GM23338 (cell line): ENCODE data around the gene GMPR. TPM values are rescaled to one million over a fixed set of nuclear protein-coding genes. Genes with fewer than 3 reads are reported as not detected.

Source experiments
- ATAC-seq: fragments of 200-7000 bp; cut with Tn5 transposase; 3 replicates; pipeline ENCODE4 v1.9.1; 2020
- DNase-seq: peaks from one replicate; pipeline ENCODE4 v3.0.0-alpha.2; 2015; ENCODE audit warnings: low spot score
- H2AFZ ChIP-seq: fragments of 200-600 bp; sonication (generic); 2 replicates; pipeline ENCODE4 v1.8.0; 2016; ENCODE audit warnings: antibody characterized with exemption, mild to moderate bottlenecking, moderate library complexity
- H3F3A ChIP-seq: fragments of 200-600 bp; sonication (generic); replicated peaks from 2 replicates; pipeline ENCODE4 v1.8.0; 2017; ENCODE audit warnings: antibody characterized with exemption, mixed run types, low read depth
- H3K27ac ChIP-seq: fragments of 200-600 bp; sonication (generic); 2 replicates; pipeline ENCODE4 v1.6.1; 2016; ENCODE audit warnings: low read depth
- H3K27me3 ChIP-seq: fragments of 200-600 bp; sonication (generic); 2 replicates; pipeline ENCODE4 v1.8.0; 2016; ENCODE audit warnings: mild to moderate bottlenecking, mixed run types, moderate library complexity; ENCODE audit not compliant: insufficient read depth
- H3K36me3 ChIP-seq: fragments of 200-600 bp; sonication (generic); 2 replicates; pipeline ENCODE4 v1.8.0; 2016; ENCODE audit warnings: mild to moderate bottlenecking; ENCODE audit not compliant: insufficient read depth
- H3K4me1 ChIP-seq: fragments of 200-600 bp; sonication (generic); 2 replicates; pipeline ENCODE4 v1.8.0; 2016; ENCODE audit warnings: mild to moderate bottlenecking, moderate library complexity; ENCODE audit not compliant: insufficient read depth
- H3K4me2 ChIP-seq: fragments of 200-600 bp; sonication (generic); 2 replicates; pipeline ENCODE4 v1.7.1; 2017; ENCODE audit warnings: mixed run types
- H3K4me3 ChIP-seq: fragments of 200-600 bp; sonication (generic); 2 replicates; pipeline ENCODE4 v1.6.1; 2016; ENCODE audit warnings: mixed run types
- H3K79me2 ChIP-seq: fragments of 200-600 bp; sonication (generic); replicated peaks from 2 replicates; pipeline ENCODE4 v1.8.0; 2017; ENCODE audit warnings: mild to moderate bottlenecking; ENCODE audit not compliant: insufficient read depth
- H3K9me2 ChIP-seq: fragments of 200-600 bp; sonication (generic); 2 replicates; pipeline ENCODE4 v1.8.0; 2017; ENCODE audit not compliant: insufficient read depth
- H4K20me1 ChIP-seq: fragments of 200-600 bp; sonication (generic); replicated peaks from 2 replicates; pipeline ENCODE4 v1.8.0; 2017; ENCODE audit warnings: mild to moderate bottlenecking; ENCODE audit not compliant: insufficient read depth
- H3K27ac Mint-ChIP-seq: 2 replicates; pipeline ENCODE4 v1.8.0; 2020; ENCODE audit warnings: inconsistent platforms, mild to moderate bottlenecking, moderate library complexity, mixed read lengths
- H3K27me3 Mint-ChIP-seq: 3 replicates; pipeline ENCODE4 v1.8.0; 2022; ENCODE audit warnings: low read depth, mild to moderate bottlenecking, moderate library complexity, mixed read lengths, inconsistent platforms; ENCODE audit not compliant: insufficient read depth, poor library complexity
- H3K36me3 Mint-ChIP-seq: 3 replicates; pipeline ENCODE4 v1.8.0; 2021; ENCODE audit warnings: low read depth, mild to moderate bottlenecking, inconsistent platforms, moderate library complexity, mixed read lengths
- H3K4me1 Mint-ChIP-seq: 3 replicates; pipeline ENCODE4 v1.8.0; 2020; ENCODE audit warnings: mild to moderate bottlenecking, inconsistent platforms, mixed read lengths
- H3K4me3 Mint-ChIP-seq: 3 replicates; pipeline ENCODE4 v1.8.0; 2021; ENCODE audit warnings: moderate library complexity, mild to moderate bottlenecking, inconsistent platforms, mixed read lengths
- H3K9me3 Mint-ChIP-seq: 3 replicates; pipeline ENCODE4 v1.8.0; 2020; ENCODE audit warnings: moderate library complexity, mild to moderate bottlenecking, inconsistent platforms, mixed read lengths
- NANOG ChIP-seq: IDR thresholded peaks from 2 replicates; pipeline ENCODE4 v1.6.1; 2016; ENCODE audit warnings: antibody characterized with exemption, borderline replicate concordance
- POLR2AphosphoS5 ChIP-seq: IDR thresholded peaks from 2 replicates; pipeline ENCODE4 v1.6.1; 2016; ENCODE audit warnings: antibody characterized with exemption, low read depth
- ZNF331 ChIP-seq: fragments of 250-450 bp; sonication (Bioruptor Pico); IDR thresholded peaks from 2 replicates; pipeline ENCODE4 v1.5.0; 2020; ENCODE audit warnings: low read depth, mild to moderate bottlenecking, moderate library complexity
- polyA plus RNA-seq: library from polyadenylated mRNA; unstranded; fragments of >200 nt; fragmentation: Nextera tagmentation; extraction: Ambion mirVana; gene quantifications from 2 replicates; pipeline ENCODE4 v1.2.1, GENCODE V29; 2016
- total RNA-seq: library from RNA; depleted of rRNA; stranded (reverse); fragments of >200 nt; shearing (Covaris generic); gene quantifications from 2 replicates; pipeline ENCODE4 v1.2.3, GENCODE V29; 2014
- TF ChIP-seq, protein P1 (sequence below): fragments of 250-450 bp; sonication (Bioruptor Pico); IDR thresholded peaks from 2 replicates; pipeline ENCODE4 v1.5.0; 2020; ENCODE audit warnings: mild to moderate bottlenecking, moderate library complexity
- TF ChIP-seq, protein P2 (sequence below): IDR thresholded peaks from 2 replicates; pipeline ENCODE4 v1.6.1; 2016; ENCODE audit warnings: antibody characterized with exemption

Gene GMPR
- total and polyA plus RNA-seq, 2 experiments from 2014 or later: 0.23 to 0.35 TPM

DNA sequence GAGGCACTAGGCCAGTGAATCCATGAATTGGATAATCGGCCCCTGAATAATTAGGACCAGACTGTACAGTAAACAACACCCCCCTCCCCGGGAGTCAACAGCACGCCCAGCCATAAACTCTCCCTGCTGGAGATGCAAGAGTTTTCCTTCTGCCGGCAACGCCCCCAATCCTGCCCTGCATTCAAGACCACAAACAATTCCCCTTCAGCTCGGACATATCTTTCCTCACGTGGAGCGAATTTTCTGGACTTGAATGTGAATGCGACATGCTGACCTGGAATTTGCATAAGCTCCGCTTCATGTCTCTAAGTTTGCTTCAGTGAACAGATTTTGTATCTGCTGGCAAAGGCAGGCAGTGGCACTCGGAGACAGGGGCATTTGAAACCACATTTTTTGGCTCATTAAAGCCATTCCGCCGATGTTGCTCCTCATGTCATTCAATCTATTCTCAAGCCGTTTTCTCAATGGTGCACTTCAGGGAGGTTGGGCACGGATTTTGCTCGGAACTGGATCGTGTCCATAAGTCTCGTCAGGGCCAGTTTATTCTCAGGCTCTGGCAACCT is 38.0 kb upstream of the GMPR start (continued):
- TF ChIP-seq, protein P1, sequence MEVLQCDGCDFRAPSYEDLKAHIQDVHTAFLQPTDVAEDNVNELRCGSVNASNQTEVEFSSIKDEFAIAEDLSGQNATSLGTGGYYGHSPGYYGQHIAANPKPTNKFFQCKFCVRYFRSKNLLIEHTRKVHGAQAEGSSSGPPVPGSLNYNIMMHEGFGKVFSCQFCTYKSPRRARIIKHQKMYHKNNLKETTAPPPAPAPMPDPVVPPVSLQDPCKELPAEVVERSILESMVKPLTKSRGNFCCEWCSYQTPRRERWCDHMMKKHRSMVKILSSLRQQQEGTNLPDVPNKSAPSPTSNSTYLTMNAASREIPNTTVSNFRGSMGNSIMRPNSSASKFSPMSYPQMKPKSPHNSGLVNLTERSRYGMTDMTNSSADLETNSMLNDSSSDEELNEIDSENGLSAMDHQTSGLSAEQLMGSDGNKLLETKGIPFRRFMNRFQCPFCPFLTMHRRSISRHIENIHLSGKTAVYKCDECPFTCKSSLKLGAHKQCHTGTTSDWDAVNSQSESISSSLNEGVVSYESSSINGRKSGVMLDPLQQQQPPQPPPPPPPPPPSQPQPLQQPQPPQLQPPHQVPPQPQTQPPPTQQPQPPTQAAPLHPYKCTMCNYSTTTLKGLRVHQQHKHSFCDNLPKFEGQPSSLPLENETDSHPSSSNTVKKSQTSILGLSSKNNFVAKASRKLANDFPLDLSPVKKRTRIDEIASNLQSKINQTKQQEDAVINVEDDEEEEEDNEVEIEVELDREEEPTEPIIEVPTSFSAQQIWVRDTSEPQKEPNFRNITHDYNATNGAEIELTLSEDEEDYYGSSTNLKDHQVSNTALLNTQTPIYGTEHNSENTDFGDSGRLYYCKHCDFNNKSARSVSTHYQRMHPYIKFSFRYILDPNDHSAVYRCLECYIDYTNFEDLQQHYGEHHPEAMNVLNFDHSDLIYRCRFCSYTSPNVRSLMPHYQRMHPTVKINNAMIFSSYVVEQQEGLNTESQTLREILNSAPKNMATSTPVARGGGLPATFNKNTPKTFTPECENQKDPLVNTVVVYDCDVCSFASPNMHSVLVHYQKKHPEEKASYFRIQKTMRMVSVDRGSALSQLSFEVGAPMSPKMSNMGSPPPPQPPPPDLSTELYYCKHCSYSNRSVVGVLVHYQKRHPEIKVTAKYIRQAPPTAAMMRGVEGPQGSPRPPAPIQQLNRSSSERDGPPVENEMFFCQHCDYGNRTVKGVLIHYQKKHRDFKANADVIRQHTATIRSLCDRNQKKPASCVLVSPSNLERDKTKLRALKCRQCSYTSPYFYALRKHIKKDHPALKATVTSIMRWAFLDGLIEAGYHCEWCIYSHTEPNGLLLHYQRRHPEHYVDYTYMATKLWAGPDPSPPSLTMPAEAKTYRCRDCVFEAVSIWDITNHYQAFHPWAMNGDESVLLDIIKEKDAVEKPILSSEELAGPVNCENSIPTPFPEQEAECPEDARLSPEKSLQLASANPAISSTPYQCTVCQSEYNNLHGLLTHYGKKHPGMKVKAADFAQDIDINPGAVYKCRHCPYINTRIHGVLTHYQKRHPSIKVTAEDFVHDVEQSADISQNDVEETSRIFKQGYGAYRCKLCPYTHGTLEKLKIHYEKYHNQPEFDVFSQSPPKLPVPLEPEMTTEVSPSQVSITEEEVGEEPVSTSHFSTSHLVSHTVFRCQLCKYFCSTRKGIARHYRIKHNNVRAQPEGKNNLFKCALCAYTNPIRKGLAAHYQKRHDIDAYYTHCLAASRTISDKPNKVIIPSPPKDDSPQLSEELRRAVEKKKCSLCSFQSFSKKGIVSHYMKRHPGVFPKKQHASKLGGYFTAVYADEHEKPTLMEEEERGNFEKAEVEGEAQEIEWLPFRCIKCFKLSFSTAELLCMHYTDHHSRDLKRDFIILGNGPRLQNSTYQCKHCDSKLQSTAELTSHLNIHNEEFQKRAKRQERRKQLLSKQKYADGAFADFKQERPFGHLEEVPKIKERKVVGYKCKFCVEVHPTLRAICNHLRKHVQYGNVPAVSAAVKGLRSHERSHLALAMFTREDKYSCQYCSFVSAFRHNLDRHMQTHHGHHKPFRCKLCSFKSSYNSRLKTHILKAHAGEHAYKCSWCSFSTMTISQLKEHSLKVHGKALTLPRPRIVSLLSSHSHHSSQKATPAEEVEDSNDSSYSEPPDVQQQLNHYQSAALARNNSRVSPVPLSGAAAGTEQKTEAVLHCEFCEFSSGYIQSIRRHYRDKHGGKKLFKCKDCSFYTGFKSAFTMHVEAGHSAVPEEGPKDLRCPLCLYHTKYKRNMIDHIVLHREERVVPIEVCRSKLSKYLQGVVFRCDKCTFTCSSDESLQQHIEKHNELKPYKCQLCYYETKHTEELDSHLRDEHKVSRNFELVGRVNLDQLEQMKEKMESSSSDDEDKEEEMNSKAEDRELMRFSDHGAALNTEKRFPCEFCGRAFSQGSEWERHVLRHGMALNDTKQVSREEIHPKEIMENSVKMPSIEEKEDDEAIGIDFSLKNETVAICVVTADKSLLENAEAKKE: no peak
- no peak for TF ChIP-seq NANOG

DNA sequence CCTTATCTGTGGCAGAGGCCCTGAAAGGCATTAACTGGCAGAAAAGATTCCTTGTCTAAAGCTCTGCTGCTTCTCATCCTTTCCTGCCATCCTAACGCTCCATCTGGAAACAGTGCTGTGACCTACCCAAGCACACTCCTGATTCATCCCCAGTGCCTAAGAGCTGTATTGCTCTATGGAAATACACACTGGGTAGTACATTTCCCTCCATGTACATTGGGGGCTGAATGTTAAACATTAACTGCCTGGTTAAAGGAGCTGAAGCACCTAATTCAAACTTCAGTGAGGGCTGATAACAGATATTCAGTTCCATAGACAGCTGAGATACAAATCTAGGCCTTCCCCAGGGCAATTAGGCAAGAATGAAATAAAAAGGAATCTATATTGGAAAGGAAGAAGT is 36.7 kb upstream of the GMPR start:
- Mint-ChIP-seq H3K27me3 (no peaks in the 10 kb centered on the region), H3K4me3 (no peak overlapping the region), H3K4me1 (peaks cover 7% of the 10 kb centered on the region; the same call in 2 of the 3 replicates), H3K9me3 (no peaks in the 10 kb centered on the region; the same call in 2 of the 3 replicates), H3K36me3 (no peaks in the 10 kb centered on the region), H3K27ac (no peak overlapping the region)
- H2AFZ ChIP-seq: no peak overlapping the region
- H3K79me2 ChIP-seq: no peaks in the 10 kb centered on the region
- H3K27ac ChIP-seq: no peak overlapping the region
- no peak overlapping the region for H3K4me3 ChIP-seq
- no peaks in the 10 kb centered on the region for H3K9me2 ChIP-seq
- H4K20me1 ChIP-seq: no peaks in the 10 kb centered on the region
- no peaks in the 10 kb centered on the region for H3K36me3 ChIP-seq
- no peaks in the 10 kb centered on the region for H3K27me3 ChIP-seq
- ATAC-seq (no peak), DNase-seq (no peak)
- no peaks in the 10 kb centered on the region for H3K4me1 ChIP-seq
- no peaks in the 10 kb centered on the region for H3F3A ChIP-seq
- no peak overlapping the region for H3K4me2 ChIP-seq
- no peak for TF ChIP-seq POLR2AphosphoS5
- TF ChIP-seq, protein P2, sequence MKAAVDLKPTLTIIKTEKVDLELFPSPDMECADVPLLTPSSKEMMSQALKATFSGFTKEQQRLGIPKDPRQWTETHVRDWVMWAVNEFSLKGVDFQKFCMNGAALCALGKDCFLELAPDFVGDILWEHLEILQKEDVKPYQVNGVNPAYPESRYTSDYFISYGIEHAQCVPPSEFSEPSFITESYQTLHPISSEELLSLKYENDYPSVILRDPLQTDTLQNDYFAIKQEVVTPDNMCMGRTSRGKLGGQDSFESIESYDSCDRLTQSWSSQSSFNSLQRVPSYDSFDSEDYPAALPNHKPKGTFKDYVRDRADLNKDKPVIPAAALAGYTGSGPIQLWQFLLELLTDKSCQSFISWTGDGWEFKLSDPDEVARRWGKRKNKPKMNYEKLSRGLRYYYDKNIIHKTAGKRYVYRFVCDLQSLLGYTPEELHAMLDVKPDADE: no peak
- TF ChIP-seq ZNF331 (CRISPR knock-in tag): no peak
- TF ChIP-seq, protein P1: no peak
- TF ChIP-seq NANOG: no peak
